ENCODE results near the gene PEAK1.
A peak's percentile ranks its signal among the peaks of the same experiment; 100 is the strongest.

Gene PEAK1

DNA sequence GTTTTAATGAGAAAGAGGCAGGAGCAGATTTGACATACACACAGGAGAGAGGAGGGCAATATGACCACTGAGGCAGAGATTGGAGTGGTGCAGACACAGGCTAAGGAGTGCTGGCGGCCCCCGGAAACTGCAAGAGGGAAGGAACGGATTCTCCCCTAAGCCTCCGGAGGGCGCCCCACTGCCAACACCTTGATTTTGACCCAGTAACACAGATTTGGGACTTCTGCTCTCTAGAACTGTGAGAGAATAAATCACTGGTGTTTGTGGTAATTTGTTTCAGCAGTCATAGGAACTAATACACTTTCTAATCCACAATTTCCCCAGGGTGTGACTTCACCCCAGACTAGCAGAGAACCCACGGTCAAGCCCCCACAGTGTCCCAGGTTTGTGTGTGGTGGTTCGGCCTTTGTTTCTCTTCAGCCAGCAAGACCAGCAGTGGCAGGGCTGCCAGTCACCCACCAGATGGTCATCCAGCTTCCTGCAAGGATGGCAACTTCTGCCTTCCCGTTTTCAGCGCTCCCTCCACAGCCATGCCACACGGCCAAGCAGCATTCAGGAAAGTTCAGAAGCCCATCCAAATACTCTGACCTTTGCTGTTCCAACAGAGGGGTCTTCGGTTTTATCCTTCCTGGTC is 325.4 kb downstream of the PEAK1 start:
- H3K4me3 ChIP-seq (ENCODE audit: low read length): no peak overlapping the region
- TF ChIP-seq CTCF (conservative IDR thresholded peaks at IDR 0.05; ENCODE audit: low read length): peak; percentile 12; the same call in 1 of the 2 replicates
- DNase-seq (ENCODE audit: low read depth): no peak

- H3K4me3 ChIP-seq (ENCODE audit: low read length): no peak overlapping the region
- DNase-seq (ENCODE audit: low read depth): no peak
- no peak for TF ChIP-seq CTCF (conservative IDR thresholded peaks at IDR 0.05; ENCODE audit: low read length)
These were observed 326.5 kb downstream of the PEAK1 start for GRCh38 chr15:77093436-77093835.

DNA sequence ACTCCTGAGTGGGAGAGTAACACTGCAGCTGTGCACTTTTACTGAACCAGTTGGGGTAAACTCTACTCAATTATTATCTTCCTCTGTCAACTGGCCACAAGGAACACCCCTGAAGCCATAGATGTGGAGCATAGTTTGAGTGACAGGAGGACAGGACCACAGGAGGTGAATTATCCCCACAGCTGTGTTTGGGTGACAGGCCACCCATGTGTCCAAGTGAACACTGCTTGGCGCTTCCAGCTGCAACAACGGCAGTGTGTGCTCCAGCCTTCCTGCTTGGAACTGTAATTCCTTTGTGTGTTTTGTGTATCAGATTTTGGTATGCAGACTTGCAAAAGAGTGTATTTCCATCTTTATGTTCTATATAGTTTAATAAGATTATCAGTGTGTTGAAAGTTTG is 328.8 kb downstream of the PEAK1 start:
- no peak overlapping the region for H3K4me3 ChIP-seq (ENCODE audit: low read length)
- DNase-seq (ENCODE audit: low read depth): no peak
- no peak for TF ChIP-seq CTCF (conservative IDR thresholded peaks at IDR 0.05; ENCODE audit: low read length)

GRCh38 chr15:77087213-77087612 is 332.7 kb downstream of the PEAK1 start:
- no peak for TF ChIP-seq CTCF (conservative IDR thresholded peaks at IDR 0.05; ENCODE audit: low read length)
- H3K4me3 ChIP-seq (ENCODE audit: low read length): no peak overlapping the region
- DNase-seq (ENCODE audit: low read depth): no peak

- peak; percentile 81 for DNase-seq (ENCODE audit: low read depth)
- no peak for TF ChIP-seq CTCF (conservative IDR thresholded peaks at IDR 0.05; ENCODE audit: low read length)
These were observed 334.6 kb downstream of the PEAK1 start for GRCh38 chr15:77085297-77085696.

DNA sequence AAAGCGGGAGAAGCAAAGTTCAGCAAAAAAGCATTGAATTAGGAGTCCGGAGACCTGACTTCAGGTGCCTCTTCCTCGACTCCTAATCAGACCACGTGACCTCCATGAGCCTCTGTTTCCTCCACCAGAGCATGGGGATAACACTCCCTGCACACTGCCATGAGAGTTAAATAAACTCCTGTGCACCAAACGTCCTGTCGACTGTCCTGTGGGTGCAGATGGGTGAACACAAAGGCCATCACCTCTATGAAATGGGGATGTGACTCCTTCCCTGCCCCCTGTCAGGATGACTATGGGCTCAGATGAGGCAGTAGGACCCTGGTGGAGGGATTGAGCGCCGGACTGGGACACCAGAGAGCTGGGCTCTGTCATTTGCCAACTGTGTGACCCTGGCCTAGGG is 335.5 kb downstream of the PEAK1 start:
- no peak for DNase-seq (ENCODE audit: low read depth)
- TF ChIP-seq CTCF (conservative IDR thresholded peaks at IDR 0.05; ENCODE audit: low read length): no peak
- H3K4me3 ChIP-seq (ENCODE audit: low read length): no peak overlapping the region

More at GRCh38 chr15:77085297-77085696, 334.6 kb downstream of the PEAK1 start:
- no peak overlapping the region for H3K4me3 ChIP-seq (ENCODE audit: low read length)

DNA sequence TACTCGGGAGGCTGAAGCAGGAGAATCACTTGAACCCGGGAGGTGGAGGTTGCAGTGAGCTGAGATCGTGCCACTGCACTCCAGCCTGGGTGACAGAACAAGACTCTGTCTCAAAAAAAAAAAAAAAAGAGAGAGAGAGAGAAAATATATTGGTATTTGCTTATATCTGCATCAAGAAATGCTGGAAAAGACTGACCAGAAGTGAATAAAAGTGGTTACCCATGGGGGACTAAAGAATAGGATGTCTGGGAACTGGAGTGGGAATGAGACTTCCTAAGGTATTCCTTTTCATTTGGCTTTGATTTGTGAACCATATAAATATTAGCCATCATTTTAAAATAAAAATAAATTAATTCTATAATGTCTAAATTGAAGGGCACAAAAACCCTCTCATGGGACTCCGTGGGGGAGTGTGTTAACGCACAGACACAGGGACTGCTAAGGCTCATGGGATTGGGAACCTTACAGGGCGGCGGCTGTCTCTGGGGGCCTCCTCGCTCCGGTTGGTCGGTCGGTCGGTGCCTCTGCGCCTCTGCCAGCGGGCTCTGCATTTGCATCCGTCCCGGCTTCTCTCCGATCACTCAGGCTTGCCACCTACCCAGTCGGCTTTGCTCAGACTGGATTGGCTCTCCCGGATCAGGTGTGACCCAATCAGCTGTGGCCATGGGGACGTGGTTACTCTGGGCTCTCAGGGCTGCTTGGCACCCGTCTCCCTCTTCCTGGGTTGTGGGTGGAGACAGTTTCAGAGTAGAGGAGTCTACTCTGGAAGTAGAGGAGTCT is 336.3 kb downstream of the PEAK1 start:
- no peak for TF ChIP-seq CTCF (conservative IDR thresholded peaks at IDR 0.05; ENCODE audit: low read length)
- peak overlapping the region; percentile 34 for H3K4me3 ChIP-seq (ENCODE audit: low read length)
- peak; percentile 43 for DNase-seq (ENCODE audit: low read depth)

Data from AG10803 (cell line).